ENCODE results near the gene NEK7. TPM values are rescaled to one million over a fixed set of nuclear protein-coding genes. Genes with fewer than 3 reads are reported as not detected.
A peak's percentile ranks its signal among the peaks of the same experiment; 100 is the strongest.

Gene NEK7
- total RNA-seq, 1 donor from 2014 or later: 44.9 TPM

DNA sequence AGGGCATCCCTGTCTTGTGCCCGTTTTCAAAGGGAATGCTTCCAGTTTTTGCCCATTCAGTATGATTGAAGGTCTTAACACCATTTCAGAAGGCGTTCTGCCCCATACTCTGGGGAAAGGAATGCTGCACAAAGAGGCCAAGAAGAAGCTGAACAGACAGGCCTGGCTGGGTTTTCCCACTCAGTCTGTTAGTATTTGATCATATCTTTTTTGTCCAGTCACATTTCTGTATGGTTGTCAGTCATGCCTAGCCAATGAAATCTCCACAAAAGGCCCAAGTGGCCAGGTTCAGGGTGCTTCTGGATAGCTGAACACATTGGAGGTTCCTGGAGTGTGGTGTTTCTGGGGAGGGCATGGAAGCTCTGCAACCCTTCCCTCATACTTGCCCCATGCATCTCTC is 72.1 kb downstream of the NEK7 start:
- H3K9me3 Mint-ChIP-seq (ENCODE audit: unreplicated experiment): no peaks in the 10 kb centered on the region
- no peak for DNase-seq (ENCODE audit: low spot score)
- H3K4me1 Mint-ChIP-seq (ENCODE audit: unreplicated experiment): peaks cover 38% of the 10 kb centered on the region
- peaks cover 3% of the 10 kb centered on the region for H3K27me3 Mint-ChIP-seq (ENCODE audit: unreplicated experiment)
- TF ChIP-seq, protein P1, sequence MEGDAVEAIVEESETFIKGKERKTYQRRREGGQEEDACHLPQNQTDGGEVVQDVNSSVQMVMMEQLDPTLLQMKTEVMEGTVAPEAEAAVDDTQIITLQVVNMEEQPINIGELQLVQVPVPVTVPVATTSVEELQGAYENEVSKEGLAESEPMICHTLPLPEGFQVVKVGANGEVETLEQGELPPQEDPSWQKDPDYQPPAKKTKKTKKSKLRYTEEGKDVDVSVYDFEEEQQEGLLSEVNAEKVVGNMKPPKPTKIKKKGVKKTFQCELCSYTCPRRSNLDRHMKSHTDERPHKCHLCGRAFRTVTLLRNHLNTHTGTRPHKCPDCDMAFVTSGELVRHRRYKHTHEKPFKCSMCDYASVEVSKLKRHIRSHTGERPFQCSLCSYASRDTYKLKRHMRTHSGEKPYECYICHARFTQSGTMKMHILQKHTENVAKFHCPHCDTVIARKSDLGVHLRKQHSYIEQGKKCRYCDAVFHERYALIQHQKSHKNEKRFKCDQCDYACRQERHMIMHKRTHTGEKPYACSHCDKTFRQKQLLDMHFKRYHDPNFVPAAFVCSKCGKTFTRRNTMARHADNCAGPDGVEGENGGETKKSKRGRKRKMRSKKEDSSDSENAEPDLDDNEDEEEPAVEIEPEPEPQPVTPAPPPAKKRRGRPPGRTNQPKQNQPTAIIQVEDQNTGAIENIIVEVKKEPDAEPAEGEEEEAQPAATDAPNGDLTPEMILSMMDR (IDR thresholded peaks at IDR 0.05; ENCODE audit: unreplicated experiment): no peak
- no peak overlapping the region for H3K4me3 Mint-ChIP-seq (ENCODE audit: unreplicated experiment)
- peak overlapping the region; percentile 89 for H3K27ac Mint-ChIP-seq (ENCODE audit: unreplicated experiment)
- no peaks in the 10 kb centered on the region for H3K36me3 Mint-ChIP-seq (ENCODE audit: low read depth, unreplicated experiment)

DNA sequence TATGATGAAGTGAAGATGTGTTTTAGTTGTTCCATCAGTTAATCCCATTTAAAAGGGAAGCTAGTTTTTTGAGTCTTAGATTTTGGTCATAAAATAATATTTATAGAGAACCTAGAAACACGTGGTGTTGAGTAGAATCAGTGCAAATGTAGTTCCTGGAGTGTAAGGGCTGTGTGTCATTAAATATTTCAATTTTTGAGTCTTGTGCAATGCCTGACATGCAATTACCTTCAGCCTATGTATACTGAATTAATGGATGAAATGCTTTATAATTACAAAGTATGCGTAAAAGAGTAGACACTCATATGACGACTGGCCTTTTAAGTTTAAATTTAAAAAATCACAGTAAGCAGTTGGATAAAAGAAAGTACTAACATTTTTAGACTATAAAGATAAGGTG is 75.0 kb downstream of the NEK7 start:
- Mint-ChIP-seq H3K27me3 (ENCODE audit: unreplicated experiment) (peaks cover 1% of the 10 kb centered on the region), H3K4me1 (ENCODE audit: unreplicated experiment) (peaks cover 43% of the 10 kb centered on the region), H3K27ac (ENCODE audit: unreplicated experiment) (peak overlapping the region; percentile 51), H3K9me3 (ENCODE audit: unreplicated experiment) (no peaks in the 10 kb centered on the region), H3K36me3 (ENCODE audit: low read depth, unreplicated experiment) (no peaks in the 10 kb centered on the region), H3K4me3 (ENCODE audit: unreplicated experiment) (no peak overlapping the region)
- TF ChIP-seq, protein P1 (IDR thresholded peaks at IDR 0.05; ENCODE audit: unreplicated experiment): no peak
- DNase-seq (ENCODE audit: low spot score): no peak

DNA sequence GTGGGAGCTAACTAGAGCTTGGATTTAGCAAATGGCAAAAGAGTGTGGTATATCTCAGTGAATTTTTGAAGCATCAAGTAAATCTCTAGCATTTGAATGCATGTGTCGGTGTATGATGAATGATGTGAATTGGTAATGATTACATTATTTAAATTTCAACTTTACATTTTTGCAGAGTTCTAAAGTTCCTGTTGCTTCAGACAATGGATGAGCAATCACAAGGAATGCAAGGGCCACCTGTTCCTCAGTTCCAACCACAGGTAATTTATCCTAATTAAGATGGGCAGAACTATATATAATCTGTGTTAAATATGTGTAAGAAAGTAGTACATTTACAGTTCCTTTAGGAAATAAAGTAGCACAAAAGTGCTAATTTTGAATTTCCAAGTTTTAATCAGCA is 75.6 kb downstream of the NEK7 start:
- Mint-ChIP-seq H3K36me3 (ENCODE audit: low read depth, unreplicated experiment) (no peaks in the 10 kb centered on the region), H3K27ac (ENCODE audit: unreplicated experiment) (peak overlapping the region; percentile 51), H3K9me3 (ENCODE audit: unreplicated experiment) (no peaks in the 10 kb centered on the region), H3K4me1 (ENCODE audit: unreplicated experiment) (peaks cover 43% of the 10 kb centered on the region), H3K4me3 (ENCODE audit: unreplicated experiment) (no peak overlapping the region), H3K27me3 (ENCODE audit: unreplicated experiment) (peaks cover 1% of the 10 kb centered on the region)
- TF ChIP-seq, protein P1 (IDR thresholded peaks at IDR 0.05; ENCODE audit: unreplicated experiment): no peak
- no peak for DNase-seq (ENCODE audit: low spot score)

DNA sequence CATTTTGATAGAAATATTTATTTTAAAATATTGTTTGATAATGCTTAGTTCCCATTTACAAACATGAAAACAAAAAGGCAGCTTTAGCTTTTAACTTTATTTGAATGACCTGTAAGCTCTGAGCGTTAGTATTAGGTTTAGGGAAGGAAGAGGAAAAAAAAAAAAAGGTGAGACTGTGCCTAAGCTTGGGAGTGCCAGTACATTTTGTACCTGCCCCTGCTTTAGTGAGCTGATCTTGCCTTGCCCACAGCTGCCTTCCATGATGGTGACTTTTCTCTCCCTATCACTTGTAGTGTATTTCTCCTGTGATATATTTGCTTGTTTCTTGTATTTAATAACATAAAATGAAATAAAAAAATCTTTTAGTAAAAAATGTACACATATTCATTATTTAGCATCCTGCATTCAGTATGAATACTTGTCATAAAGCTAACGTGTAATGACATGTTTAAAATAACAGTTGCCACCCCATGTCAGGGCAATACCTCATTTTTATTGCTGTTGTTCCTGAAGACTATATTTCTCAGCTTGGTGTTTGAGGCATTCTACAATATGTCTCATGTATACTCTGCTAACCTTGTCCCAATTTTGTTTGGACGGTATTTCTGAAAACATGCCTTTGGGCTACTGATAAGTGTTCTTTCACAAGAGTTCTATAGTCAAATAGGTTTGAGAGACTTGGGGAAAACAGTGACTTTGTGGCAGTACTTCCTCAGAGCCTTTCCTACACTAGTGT is 76.3 kb downstream of the NEK7 start:
- Mint-ChIP-seq H3K4me3 (ENCODE audit: unreplicated experiment) (no peak overlapping the region), H3K27ac (ENCODE audit: unreplicated experiment) (peak overlapping the region; percentile 39), H3K36me3 (ENCODE audit: low read depth, unreplicated experiment) (no peaks in the 10 kb centered on the region), H3K27me3 (ENCODE audit: unreplicated experiment) (peaks cover 1% of the 10 kb centered on the region), H3K9me3 (ENCODE audit: unreplicated experiment) (no peaks in the 10 kb centered on the region), H3K4me1 (ENCODE audit: unreplicated experiment) (peaks cover 43% of the 10 kb centered on the region)
- TF ChIP-seq, protein P1 (IDR thresholded peaks at IDR 0.05; ENCODE audit: unreplicated experiment): no peak
- no peak for DNase-seq (ENCODE audit: low spot score)

DNA sequence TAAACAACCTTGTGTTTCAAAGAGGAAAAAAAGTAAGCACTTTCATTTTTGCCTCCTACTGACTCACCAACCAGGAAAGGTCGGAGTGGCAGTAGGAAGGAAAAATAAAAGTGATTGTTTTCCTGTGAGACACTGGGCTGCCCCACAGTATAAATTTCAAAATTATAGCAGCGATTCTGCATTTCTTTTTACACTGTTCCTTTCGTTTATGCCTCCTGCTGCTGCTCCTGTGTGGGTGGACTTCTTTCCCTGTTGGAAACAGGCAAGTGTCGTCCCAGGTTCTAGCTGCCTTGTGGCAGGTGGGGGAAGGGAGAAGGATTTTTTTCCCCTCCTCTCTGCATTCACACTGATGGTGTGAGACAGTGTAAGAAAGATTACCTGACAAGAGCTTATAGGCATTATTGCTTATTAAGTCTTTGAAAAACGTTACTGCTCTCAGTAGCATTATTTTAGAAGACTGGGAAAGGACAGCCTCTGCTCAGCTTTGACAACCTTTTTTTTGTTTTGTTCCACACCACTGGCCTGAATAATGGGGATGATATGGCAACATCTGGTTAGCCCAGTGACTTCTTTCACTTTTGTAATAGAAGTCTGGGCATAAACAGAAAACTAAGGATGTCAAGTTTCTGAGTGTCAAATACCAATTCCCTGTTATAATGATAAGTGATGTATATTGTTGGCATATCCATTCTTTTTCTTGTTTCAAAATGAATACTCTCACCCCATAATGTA is 77.9 kb downstream of the NEK7 start:
- Mint-ChIP-seq H3K9me3 (ENCODE audit: unreplicated experiment) (no peaks in the 10 kb centered on the region), H3K4me1 (ENCODE audit: unreplicated experiment) (peaks cover 32% of the 10 kb centered on the region), H3K36me3 (ENCODE audit: low read depth, unreplicated experiment) (no peaks in the 10 kb centered on the region), H3K27ac (ENCODE audit: unreplicated experiment) (peak overlapping the region; percentile 71), H3K27me3 (ENCODE audit: unreplicated experiment) (no peaks in the 10 kb centered on the region), H3K4me3 (ENCODE audit: unreplicated experiment) (no peak overlapping the region)
- TF ChIP-seq, protein P1 (IDR thresholded peaks at IDR 0.05; ENCODE audit: unreplicated experiment): no peak
- DNase-seq (ENCODE audit: low spot score): no peak

All from endothelial cell (in vitro differentiated cells).